ENCODE data around the gene LHX6. TPM values are rescaled to one million over a fixed set of nuclear protein-coding genes. Genes with fewer than 3 reads are reported as not detected.

Gene LHX6
- total and polyA plus RNA-seq, 2 of the 4 experiments (the other 2 are of a cell fraction), result under 0.01 to 0.05 TPM

DNA sequence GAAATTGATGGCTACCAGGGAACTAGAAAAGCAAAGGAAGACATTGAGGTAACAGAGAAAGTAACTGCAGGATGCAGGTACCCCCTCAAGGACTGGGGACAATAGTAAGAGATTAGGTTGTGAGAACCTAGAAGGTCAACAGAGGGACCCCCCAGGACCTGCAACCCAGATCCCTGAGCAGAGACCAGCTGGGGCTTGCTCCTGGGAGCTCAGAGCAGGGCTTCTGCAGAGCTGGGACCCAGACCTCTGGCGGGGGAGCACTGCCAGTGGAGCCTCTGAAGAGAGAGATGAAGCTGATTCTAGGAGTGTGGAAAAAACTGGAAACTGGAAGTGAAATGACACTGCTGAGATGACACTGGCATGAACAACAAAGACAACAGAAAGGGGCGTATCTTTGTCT is 51.8 kb downstream of the LHX6 start:
- 70% methylated on average over 2 of the region's 2 CpGs; no CpG with 5 or more reads in 1 of the 2 experiments for WGBS, 2 experiments (ENCODE audit: extremely low coverage in 2 of 2, insufficient read length in 1 of 2)
- H3K9me3 ChIP-seq (ENCODE audit: control insufficient read depth, insufficient read depth, low read length), result no peaks in the 10 kb centered on the region
- H3K23ac ChIP-seq (ENCODE audit: low read depth, low read length), result no peak overlapping the region
- H2AK9ac ChIP-seq (replicated peaks; ENCODE audit: low read depth, low read length, poor library complexity), result no peak overlapping the region
- no peaks in the 10 kb centered on the region for H3K79me1 ChIP-seq (ENCODE audit: low read depth in 1 of 2, low read length in 2 of 2)
- intact Hi-C loops (cut with micrococcal nuclease), result no loop called here
- DNase-seq (no peak), ATAC-seq (ENCODE audit: low read depth) (no peak)
- H3K4me2 ChIP-seq (ENCODE audit: low read depth, low read length), result no peak overlapping the region
- no peak overlapping the region for H2BK120ac ChIP-seq (ENCODE audit: low read depth, low read length)
- no peaks in the 10 kb centered on the region for H3K9me1 ChIP-seq (ENCODE audit: insufficient read depth, low read length)
- H2AFZ ChIP-seq (replicated peaks; ENCODE audit: low read length, poor library complexity), result no peak overlapping the region
- H2BK15ac ChIP-seq (ENCODE audit: low read depth, low read length), result no peak overlapping the region
- no peak overlapping the region for H3K56ac ChIP-seq (ENCODE audit: extremely low read depth, insufficient read depth, low read length)
- no peaks in the 10 kb centered on the region for H4K20me1 ChIP-seq (ENCODE audit: insufficient read depth, low read length)
- H3K4me1 ChIP-seq (ENCODE audit: control insufficient read depth, insufficient read depth, low read length), result 0 out of 2 replicates have a peak, but pooled peaks cover 4% of the 10 kb centered on the region
- ChIA-PET POLR2A (ENCODE audit: unreplicated experiment) (no interaction called here), CTCF (no interaction called here)
- H3K14ac ChIP-seq (replicated peaks; ENCODE audit: low read depth, low read length), result no peak overlapping the region
- no peaks in the 10 kb centered on the region for H3K36me3 ChIP-seq (ENCODE audit: control insufficient read depth, insufficient read depth, low read length)
- no peak for TF ChIP-seq RCOR1 (IDR thresholded peaks at IDR 0.05; ENCODE audit: insufficient replicate concordance, low read length)
- TF ChIP-seq CHD1 (IDR thresholded peaks at IDR 0.05; ENCODE audit: low read depth, low read length), result no peak
- TF ChIP-seq, protein P1, sequence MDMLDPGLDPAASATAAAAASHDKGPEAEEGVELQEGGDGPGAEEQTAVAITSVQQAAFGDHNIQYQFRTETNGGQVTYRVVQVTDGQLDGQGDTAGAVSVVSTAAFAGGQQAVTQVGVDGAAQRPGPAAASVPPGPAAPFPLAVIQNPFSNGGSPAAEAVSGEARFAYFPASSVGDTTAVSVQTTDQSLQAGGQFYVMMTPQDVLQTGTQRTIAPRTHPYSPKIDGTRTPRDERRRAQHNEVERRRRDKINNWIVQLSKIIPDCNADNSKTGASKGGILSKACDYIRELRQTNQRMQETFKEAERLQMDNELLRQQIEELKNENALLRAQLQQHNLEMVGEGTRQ (IDR thresholded peaks at IDR 0.05; ENCODE audit: low read depth, low read length), result no peak
- TF ChIP-seq, protein P2, sequence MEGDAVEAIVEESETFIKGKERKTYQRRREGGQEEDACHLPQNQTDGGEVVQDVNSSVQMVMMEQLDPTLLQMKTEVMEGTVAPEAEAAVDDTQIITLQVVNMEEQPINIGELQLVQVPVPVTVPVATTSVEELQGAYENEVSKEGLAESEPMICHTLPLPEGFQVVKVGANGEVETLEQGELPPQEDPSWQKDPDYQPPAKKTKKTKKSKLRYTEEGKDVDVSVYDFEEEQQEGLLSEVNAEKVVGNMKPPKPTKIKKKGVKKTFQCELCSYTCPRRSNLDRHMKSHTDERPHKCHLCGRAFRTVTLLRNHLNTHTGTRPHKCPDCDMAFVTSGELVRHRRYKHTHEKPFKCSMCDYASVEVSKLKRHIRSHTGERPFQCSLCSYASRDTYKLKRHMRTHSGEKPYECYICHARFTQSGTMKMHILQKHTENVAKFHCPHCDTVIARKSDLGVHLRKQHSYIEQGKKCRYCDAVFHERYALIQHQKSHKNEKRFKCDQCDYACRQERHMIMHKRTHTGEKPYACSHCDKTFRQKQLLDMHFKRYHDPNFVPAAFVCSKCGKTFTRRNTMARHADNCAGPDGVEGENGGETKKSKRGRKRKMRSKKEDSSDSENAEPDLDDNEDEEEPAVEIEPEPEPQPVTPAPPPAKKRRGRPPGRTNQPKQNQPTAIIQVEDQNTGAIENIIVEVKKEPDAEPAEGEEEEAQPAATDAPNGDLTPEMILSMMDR (conservative IDR thresholded peaks at IDR 0.05; ENCODE audit: low read depth, low read length), result no peak
- TF ChIP-seq MAFK (IDR thresholded peaks at IDR 0.05; ENCODE audit: low read depth, low read length), result no peak
- TF ChIP-seq MAZ (IDR thresholded peaks at IDR 0.05; ENCODE audit: borderline replicate concordance, low read depth, low read length), result no peak
- no peak for TF ChIP-seq RFX5 (IDR thresholded peaks at IDR 0.05; ENCODE audit: low read depth, low read length)
- no peak for TF ChIP-seq SMC3 (IDR thresholded peaks at IDR 0.05; ENCODE audit: low read depth, low read length)
- no peak for TF ChIP-seq RAD21 (IDR thresholded peaks at IDR 0.05; ENCODE audit: low read length)
- TF ChIP-seq, protein P3, sequence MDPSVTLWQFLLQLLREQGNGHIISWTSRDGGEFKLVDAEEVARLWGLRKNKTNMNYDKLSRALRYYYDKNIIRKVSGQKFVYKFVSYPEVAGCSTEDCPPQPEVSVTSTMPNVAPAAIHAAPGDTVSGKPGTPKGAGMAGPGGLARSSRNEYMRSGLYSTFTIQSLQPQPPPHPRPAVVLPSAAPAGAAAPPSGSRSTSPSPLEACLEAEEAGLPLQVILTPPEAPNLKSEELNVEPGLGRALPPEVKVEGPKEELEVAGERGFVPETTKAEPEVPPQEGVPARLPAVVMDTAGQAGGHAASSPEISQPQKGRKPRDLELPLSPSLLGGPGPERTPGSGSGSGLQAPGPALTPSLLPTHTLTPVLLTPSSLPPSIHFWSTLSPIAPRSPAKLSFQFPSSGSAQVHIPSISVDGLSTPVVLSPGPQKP (IDR thresholded peaks at IDR 0.05; ENCODE audit: borderline replicate concordance, low read depth, low read length), result no peak
- TF ChIP-seq NFE2L2 (IDR thresholded peaks at IDR 0.05; ENCODE audit: low read depth, low read length), result no peak
- TF ChIP-seq MXI1 (IDR thresholded peaks at IDR 0.05; ENCODE audit: borderline replicate concordance, low read depth, low read length), result no peak
- TF ChIP-seq CEBPB (IDR thresholded peaks at IDR 0.05; ENCODE audit: low read depth, low read length), result no peak
- no peak for TF ChIP-seq FOS (IDR thresholded peaks at IDR 0.05; ENCODE audit: low read depth, low read length)
- TF ChIP-seq BHLHE40 (IDR thresholded peaks at IDR 0.05; ENCODE audit: low read depth, low read length), result no peak
- no peak for TF ChIP-seq POLR2A (IDR thresholded peaks at IDR 0.05; ENCODE audit: low read depth, low read length)
- no peak overlapping the region for H2BK5ac ChIP-seq (ENCODE audit: low read depth, low read length, poor library complexity, severe bottlenecking)
- in situ Hi-C loops (cut with MboI; ENCODE audit: low sequenced_read_pairs), result no loop called here
- no peak overlapping the region for H3K9ac ChIP-seq (ENCODE audit: low read depth, low read length)
- no peak overlapping the region for H4K5ac ChIP-seq (ENCODE audit: low read depth, low read length)
- BruUV-seq (replicated peaks), result no TSS peak
- no peak overlapping the region for H3K4ac ChIP-seq (ENCODE audit: low read depth, low read length)
- H4K91ac ChIP-seq (ENCODE audit: insufficient read depth, low read depth, low read length), result no peak overlapping the region
- H2AK5ac ChIP-seq (ENCODE audit: low read depth, low read length), result no peak overlapping the region
- no peak overlapping the region for H3K18ac ChIP-seq (ENCODE audit: low read depth, low read length)
- dilution Hi-C loops (cut with HindIII; ENCODE audit: low sequenced_read_pairs, unreplicated experiment), result no loop called here
- no peak overlapping the region for H3K4me3 ChIP-seq (ENCODE audit: insufficient read depth, low read depth, low read length)
- peaks cover 41% of the 10 kb centered on the region for H3K27me3 ChIP-seq (ENCODE audit: control insufficient read depth, insufficient read depth, low read length)
- no peak overlapping the region for H2BK20ac ChIP-seq (ENCODE audit: low read depth, low read length)
- no peak overlapping the region for H3K27ac ChIP-seq (ENCODE audit: insufficient read depth, low read length)
- no peak overlapping the region for H4K8ac ChIP-seq (ENCODE audit: low read depth in 2 of 2, low read length in 2 of 2)
